ENCODE data around the gene ADAM12. TPM values are rescaled to one million over a fixed set of nuclear protein-coding genes. Genes with fewer than 3 reads are reported as not detected.

ADAM12 gene
- total and polyA plus RNA-seq, 2 of the 13 experiments (the other 11 are each of a cell fraction or from before 2014, with no cell fraction given) = not detected

DNA sequence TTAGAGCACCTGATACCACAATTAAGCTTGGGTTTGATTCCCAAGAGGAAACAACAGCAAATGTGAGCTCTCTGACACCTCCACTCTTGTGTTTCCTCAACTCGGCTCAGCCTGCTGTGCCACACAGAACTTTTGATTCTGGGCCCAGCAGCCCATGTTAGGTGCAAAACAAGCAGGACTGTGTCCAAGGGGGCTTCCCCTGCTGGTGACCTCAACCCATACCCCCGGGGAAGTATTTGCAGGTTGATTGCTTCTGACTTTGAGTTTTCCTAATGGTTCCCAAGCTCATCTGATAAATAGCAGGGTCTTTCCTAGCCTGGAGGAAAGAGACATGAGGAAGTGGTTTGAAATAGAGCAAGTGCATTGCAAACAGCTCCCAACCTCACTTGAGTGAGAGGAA lies 43.5 kb upstream of the ADAM12 start:
- no peaks in the 10 kb centered on the region for H3K79me2 ChIP-seq (ENCODE audit: insufficient read depth, low read length)
- no peaks in the 10 kb centered on the region; a peak in 2 of 5 replicates for H3K27me3 ChIP-seq (ENCODE audit: control insufficient read depth in 1 of 2, insufficient read depth in 2 of 2, low read length in 2 of 2)
- no peaks in the 10 kb centered on the region for H4K20me1 ChIP-seq (ENCODE audit: insufficient read depth, low read length)
- H3K4me2 ChIP-seq (ENCODE audit: low read depth, low read length) = no peak overlapping the region
- POLR2A ChIA-PET = no interaction called here
- CTCF ChIA-PET (ENCODE audit: low intra/inter-chr PET ratio, low total read pairs) = no interaction called here
- H3K4me3 ChIP-seq (replicated peaks in 1 of 3; ENCODE audit: insufficient read depth in 1 of 3, low read depth in 2 of 3, low read length in 3 of 3) = no peak overlapping the region
- no peaks in the 10 kb centered on the region for H3K4me1 ChIP-seq (ENCODE audit: insufficient read depth, low read length)
- H3K27ac ChIP-seq (ENCODE audit: extremely low read length, insufficient read depth, low read length) = no peak overlapping the region
- WGBS (ENCODE audit: low lambda C conversion rate) = 0% methylated on average over 2 of the region's 2 CpGs
- H3K9me3 ChIP-seq (ENCODE audit: low read length) = no peaks in the 10 kb centered on the region
- no peak overlapping the region for H3K9ac ChIP-seq (ENCODE audit: insufficient read depth, low read depth, low read length)
- intact Hi-C loops (cut with micrococcal nuclease; ENCODE audit: unreplicated experiment) (no loop called here), in situ Hi-C loops (cut with HindIII; ENCODE audit: extremely low pct_ligation_motif_present, low pct_unique_long_range_greater_than_20kb) (no loop called here)
- no peak for ATAC-seq
- no peak for DNase-seq (ENCODE audit: low spot score)
- no peak for FAIRE-seq
- no peak for TF ChIP-seq SP140L (CRISPR knock-in tag; IDR thresholded peaks at IDR 0.05; ENCODE audit: borderline replicate concordance)
- TF ChIP-seq, protein P1, sequence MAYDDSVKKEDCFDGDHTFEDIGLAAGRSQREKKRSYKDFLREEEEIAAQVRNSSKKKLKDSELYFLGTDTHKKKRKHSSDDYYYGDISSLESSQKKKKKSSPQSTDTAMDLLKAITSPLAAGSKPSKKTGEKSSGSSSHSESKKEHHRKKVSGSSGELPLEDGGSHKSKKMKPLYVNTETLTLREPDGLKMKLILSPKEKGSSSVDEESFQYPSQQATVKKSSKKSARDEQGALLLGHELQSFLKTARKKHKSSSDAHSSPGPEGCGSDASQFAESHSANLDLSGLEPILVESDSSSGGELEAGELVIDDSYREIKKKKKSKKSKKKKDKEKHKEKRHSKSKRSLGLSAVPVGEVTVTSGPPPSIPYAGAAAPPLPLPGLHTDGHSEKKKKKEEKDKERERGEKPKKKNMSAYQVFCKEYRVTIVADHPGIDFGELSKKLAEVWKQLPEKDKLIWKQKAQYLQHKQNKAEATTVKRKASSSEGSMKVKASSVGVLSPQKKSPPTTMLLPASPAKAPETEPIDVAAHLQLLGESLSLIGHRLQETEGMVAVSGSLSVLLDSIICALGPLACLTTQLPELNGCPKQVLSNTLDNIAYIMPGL (CRISPR knock-in tag; IDR thresholded peaks at IDR 0.05; ENCODE audit: borderline replicate concordance in 1 of 2, low read depth in 1 of 2) = no peak
- TF ChIP-seq PCBP1 (IDR thresholded peaks at IDR 0.05; ENCODE audit: borderline replicate concordance, low read depth, low read length) = no peak
- TF ChIP-seq ZNF547 (CRISPR knock-in tag; IDR thresholded peaks at IDR 0.05) = no peak
- no peak for TF ChIP-seq ZNF296 (CRISPR knock-in tag; conservative IDR thresholded peaks at IDR 0.05)
- TF ChIP-seq HOXA5 (CRISPR knock-in tag; IDR thresholded peaks at IDR 0.05) = no peak
- TF ChIP-seq ZNF549 (CRISPR knock-in tag; IDR thresholded peaks at IDR 0.05) = no peak
- no peak for TF ChIP-seq ZNF207 (IDR thresholded peaks at IDR 0.05; ENCODE audit: borderline replicate concordance)
- TF ChIP-seq KIAA2018 (CRISPR knock-in tag; IDR thresholded peaks at IDR 0.05; ENCODE audit: borderline replicate concordance) = no peak
- no peak for TF ChIP-seq ZNF18 (CRISPR knock-in tag; IDR thresholded peaks at IDR 0.05; ENCODE audit: insufficient replicate concordance)
- no peak overlapping the region for H2AFZ ChIP-seq (ENCODE audit: low read length)
- BruUV-seq (replicated peaks) = no TSS peak
- no peaks in the 10 kb centered on the region for H3K36me3 ChIP-seq (replicated peaks in 1 of 2; ENCODE audit: control insufficient read depth in 1 of 2, insufficient read depth in 2 of 2, low read length in 2 of 2)
